HAP-1 (cell line): ENCODE results near the gene ITPK1.

Experiments
- DNase-seq, 2 experiments: peaks; one replicate each; pipeline ENCODE4 v3.0.0-alpha.2; 2016 to 2020; ENCODE audit warnings: low spot score in 2 of 2
- H3K27me3 ChIP-seq: fragments of 250-450 bp; sonication (Bioruptor Pico); 2 replicates; pipeline ENCODE4 v1.5.1; 2020; ENCODE audit warnings: low read depth, mild to moderate bottlenecking, moderate library complexity
- H3K36me3 ChIP-seq: fragments of 250-450 bp; sonication (Bioruptor Pico); replicated peaks from 2 replicates; pipeline ENCODE4 v1.5.1; 2020; ENCODE audit warnings: mild to moderate bottlenecking
- H3K4me1 ChIP-seq: fragments of 250-450 bp; sonication (Bioruptor Pico); 2 replicates; pipeline ENCODE4 v1.5.1; 2020; ENCODE audit warnings: mild to moderate bottlenecking
- H3K4me3 ChIP-seq: fragments of 250-450 bp; sonication (Bioruptor Pico); 2 replicates; pipeline ENCODE4 v1.5.1; 2020; ENCODE audit warnings: mild to moderate bottlenecking, moderate library complexity
- H3K9me3 ChIP-seq: fragments of 250-450 bp; sonication (Bioruptor Pico); 2 replicates; pipeline ENCODE4 v1.5.1; 2020; ENCODE audit warnings: mild to moderate bottlenecking, moderate library complexity
- in situ Hi-C: fragments of 300-500 bp; cut with MboI; formaldehyde crosslinking; loops from 3 replicates; pipeline ENCODE4 v1.14.3; 2020; ENCODE audit warnings: low sequenced_read_pairs, inconsistent platforms, mixed read lengths

Gene ITPK1

GRCh38 chr14:93049867-93050331 is 65.8 kb downstream of the ITPK1 start:
- Histone ChIP-seq H3K4me1 (peaks cover 14% of the 10 kb centered on the region), H3K4me3 (no peak overlapping the region), H3K36me3 (no peaks in the 10 kb centered on the region; the same call in 1 of the 2 replicates), H3K27me3 (no peaks in the 10 kb centered on the region), H3K9me3 (no peaks in the 10 kb centered on the region)
- in situ Hi-C loops = no loop called here
- DNase-seq = no peak

GRCh38 chr14:93049315-93049714 is 66.4 kb downstream of the ITPK1 start:
- in situ Hi-C loops = no loop called here
- H3K4me1 ChIP-seq = peaks cover 14% of the 10 kb centered on the region
- no peaks in the 10 kb centered on the region for H3K27me3 ChIP-seq
- no peak for DNase-seq
- no peaks in the 10 kb centered on the region; the same call in 1 of the 2 replicates for H3K36me3 ChIP-seq
- no peaks in the 10 kb centered on the region for H3K9me3 ChIP-seq
- H3K4me3 ChIP-seq = no peak overlapping the region

DNA sequence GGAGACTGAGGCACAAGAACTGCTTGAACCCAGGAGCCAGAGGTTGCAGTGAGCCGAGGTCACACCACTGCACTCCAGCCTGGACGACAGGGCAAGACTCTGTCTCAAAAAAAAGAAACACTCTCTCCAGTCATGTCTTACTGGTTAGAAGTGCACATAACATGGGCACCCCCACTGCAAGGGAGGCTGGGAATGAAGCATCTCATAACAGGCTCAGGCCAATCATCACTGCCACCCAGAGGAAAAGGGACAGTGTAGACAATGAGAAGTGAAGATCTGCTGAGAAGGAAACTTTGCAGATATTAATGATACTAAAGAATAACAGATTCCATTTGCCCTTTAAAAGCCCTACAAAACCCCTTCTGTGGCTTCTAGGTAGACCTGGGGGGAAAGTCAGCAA is 66.9 kb downstream of the ITPK1 start:
- H3K27me3 ChIP-seq = no peaks in the 10 kb centered on the region
- no peak for DNase-seq
- no peaks in the 10 kb centered on the region for H3K9me3 ChIP-seq
- in situ Hi-C loops = no loop called here
- no peaks in the 10 kb centered on the region; the same call in 1 of the 2 replicates for H3K36me3 ChIP-seq
- H3K4me1 ChIP-seq = peaks cover 17% of the 10 kb centered on the region
- no peak overlapping the region for H3K4me3 ChIP-seq

GRCh38 chr14:93047661-93048060 is 68.1 kb downstream of the ITPK1 start:
- peaks cover 22% of the 10 kb centered on the region for H3K4me1 ChIP-seq
- in situ Hi-C loops = no loop called here
- no peak for DNase-seq
- no peaks in the 10 kb centered on the region for H3K9me3 ChIP-seq
- no peaks in the 10 kb centered on the region; the same call in 1 of the 2 replicates for H3K36me3 ChIP-seq
- H3K27me3 ChIP-seq = no peaks in the 10 kb centered on the region
- no peak overlapping the region for H3K4me3 ChIP-seq

DNA sequence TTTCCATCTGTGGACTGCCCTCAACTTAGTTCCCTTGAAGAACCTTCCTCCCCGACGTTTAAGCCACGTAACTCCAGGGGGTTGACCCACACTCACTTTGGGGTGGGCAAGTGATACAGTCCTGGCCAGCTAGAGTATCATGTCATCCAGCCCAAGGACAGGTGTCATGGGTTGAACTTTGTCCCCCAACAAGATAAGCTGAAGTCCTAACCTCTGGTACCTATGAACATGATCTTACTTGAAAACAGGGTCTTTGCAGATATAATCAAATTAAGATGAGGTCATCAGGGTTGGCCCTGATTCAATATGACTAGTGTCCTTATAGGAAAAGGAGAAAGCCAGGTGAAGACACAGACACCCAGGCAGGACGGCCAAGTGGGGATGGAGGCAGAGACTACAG is 68.6 kb downstream of the ITPK1 start:
- no peak overlapping the region for H3K4me3 ChIP-seq
- DNase-seq = no peak
- H3K27me3 ChIP-seq = no peaks in the 10 kb centered on the region
- no peaks in the 10 kb centered on the region for H3K9me3 ChIP-seq
- no peaks in the 10 kb centered on the region; the same call in 1 of the 2 replicates for H3K36me3 ChIP-seq
- H3K4me1 ChIP-seq = peaks cover 17% of the 10 kb centered on the region
- in situ Hi-C loops = no loop called here

- Histone ChIP-seq H3K4me1 (peaks cover 13% of the 10 kb centered on the region), H3K4me3 (no peak overlapping the region), H3K9me3 (no peaks in the 10 kb centered on the region), H3K27me3 (no peaks in the 10 kb centered on the region), H3K36me3 (no peaks in the 10 kb centered on the region; the same call in 1 of the 2 replicates)
- no peak for DNase-seq
- in situ Hi-C loops = no loop called here
These were observed 69.0 kb downstream of the ITPK1 start for GRCh38 chr14:93046705-93047050.

- in situ Hi-C loops = no loop called here
- Histone ChIP-seq H3K27me3 (no peaks in the 10 kb centered on the region), H3K4me3 (no peak overlapping the region), H3K4me1 (peaks cover 18% of the 10 kb centered on the region), H3K36me3 (no peaks in the 10 kb centered on the region; the same call in 1 of the 2 replicates), H3K9me3 (no peaks in the 10 kb centered on the region)
- no peak for DNase-seq
These were observed 69.6 kb downstream of the ITPK1 start for GRCh38 chr14:93045965-93046704.

GRCh38 chr14:93045211-93045674 is 70.5 kb downstream of the ITPK1 start:
- H3K36me3 ChIP-seq = no peaks in the 10 kb centered on the region; the same call in 1 of the 2 replicates
- H3K4me1 ChIP-seq = peaks cover 27% of the 10 kb centered on the region
- DNase-seq = peak; percentile 50 to 54
- in situ Hi-C loops = no loop called here
- H3K27me3 ChIP-seq = no peaks in the 10 kb centered on the region
- no peak overlapping the region for H3K4me3 ChIP-seq
- no peaks in the 10 kb centered on the region for H3K9me3 ChIP-seq

GRCh38 chr14:93044556-93044955 is 71.2 kb downstream of the ITPK1 start:
- H3K4me3 ChIP-seq = no peak overlapping the region
- peaks cover 27% of the 10 kb centered on the region for H3K4me1 ChIP-seq
- in situ Hi-C loops = no loop called here

DNA sequence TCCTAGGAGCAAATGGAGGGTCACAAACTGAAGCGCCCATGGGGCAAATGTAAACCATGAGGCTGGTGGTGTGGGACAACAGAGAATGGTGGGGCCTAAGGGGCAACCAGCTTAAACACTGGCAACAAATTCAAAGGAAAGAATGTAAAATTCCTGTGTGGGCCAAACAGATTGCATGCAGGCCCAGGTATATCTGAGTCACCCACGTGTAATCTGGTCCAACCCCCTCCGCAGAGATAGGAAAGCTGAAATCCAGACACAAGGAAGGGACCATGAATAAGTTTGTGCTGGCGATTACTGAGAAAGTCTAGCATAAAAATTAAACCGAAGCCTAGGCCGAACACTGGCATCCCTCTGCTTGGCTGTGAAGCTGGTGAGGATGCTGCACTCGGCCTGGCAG is 71.6 kb downstream of the ITPK1 start:
- H3K36me3 ChIP-seq = no peaks in the 10 kb centered on the region; the same call in 1 of the 2 replicates
- in situ Hi-C loops = no loop called here
- H3K9me3 ChIP-seq = no peaks in the 10 kb centered on the region
- no peak overlapping the region for H3K4me3 ChIP-seq
- no peak for DNase-seq
- H3K27me3 ChIP-seq = no peaks in the 10 kb centered on the region
- H3K4me1 ChIP-seq = peaks cover 27% of the 10 kb centered on the region

More at GRCh38 chr14:93044556-93044955, 71.2 kb downstream of the ITPK1 start:
- Histone ChIP-seq H3K36me3 (no peaks in the 10 kb centered on the region; the same call in 1 of the 2 replicates), H3K9me3 (no peaks in the 10 kb centered on the region), H3K27me3 (no peaks in the 10 kb centered on the region)
- no peak for DNase-seq

GRCh38 chr14:93042968-93043940 is 72.5 kb downstream of the ITPK1 start:
- H3K27me3 ChIP-seq = no peaks in the 10 kb centered on the region
- no peaks in the 10 kb centered on the region for H3K9me3 ChIP-seq
- H3K4me3 ChIP-seq = no peak overlapping the region
- peaks cover 27% of the 10 kb centered on the region for H3K4me1 ChIP-seq
- no peaks in the 10 kb centered on the region; the same call in 1 of the 2 replicates for H3K36me3 ChIP-seq
- in situ Hi-C loops = no loop called here
- peak in 1 of 2 experiments; percentile 45 for DNase-seq

DNA sequence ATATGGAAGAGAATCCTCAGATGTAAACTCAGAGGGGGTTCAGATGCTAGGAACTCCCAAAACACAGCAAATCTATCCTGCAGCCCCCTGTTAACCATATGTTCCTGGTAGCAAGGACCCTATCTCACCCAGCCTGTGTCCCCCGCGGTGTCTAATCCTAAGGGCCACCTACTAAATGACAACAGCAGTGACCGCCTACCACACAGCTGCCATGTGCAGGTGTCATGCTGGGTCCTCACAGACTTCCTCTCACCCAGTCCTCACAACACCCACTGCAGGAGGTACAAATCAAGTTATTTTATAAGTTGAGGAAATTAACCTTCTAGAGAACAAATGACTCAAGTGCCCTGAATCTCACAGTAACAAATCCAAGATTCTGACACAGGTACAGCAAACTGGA is 73.9 kb downstream of the ITPK1 start:
- peaks cover 27% of the 10 kb centered on the region for H3K4me1 ChIP-seq
- in situ Hi-C loops = no loop called here

DNA sequence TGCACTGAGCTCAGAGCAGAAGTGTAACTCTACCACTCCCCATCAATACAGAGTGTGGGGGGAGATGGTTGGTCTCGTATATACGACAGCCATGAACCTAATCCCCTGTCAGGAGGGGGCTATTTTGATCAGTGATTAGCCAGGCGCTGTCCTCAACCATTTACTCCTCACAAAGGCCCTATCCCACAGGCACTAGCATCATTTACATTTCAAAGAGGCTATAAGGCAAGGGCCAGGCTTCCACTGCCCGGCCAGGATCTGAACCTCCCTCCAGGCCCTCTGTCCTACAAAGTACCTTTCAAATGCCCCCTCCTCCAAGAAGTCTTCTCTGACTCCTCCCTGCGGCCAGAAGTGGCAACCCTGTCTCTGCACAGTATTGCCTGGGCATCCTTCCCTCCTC is 74.7 kb downstream of the ITPK1 start:
- peak; percentile 72 to 87 for DNase-seq
- Histone ChIP-seq H3K36me3 (no peaks in the 10 kb centered on the region), H3K27me3 (no peaks in the 10 kb centered on the region), H3K4me3 (no peak overlapping the region), H3K9me3 (no peaks in the 10 kb centered on the region), H3K4me1 (peaks cover 27% of the 10 kb centered on the region)
- in situ Hi-C loops = no loop called here

More for the DNA sequence above, 73.9 kb downstream of the ITPK1 start:
- Histone ChIP-seq H3K4me3 (no peak overlapping the region), H3K36me3 (no peaks in the 10 kb centered on the region), H3K9me3 (no peaks in the 10 kb centered on the region), H3K27me3 (no peaks in the 10 kb centered on the region)
- no peak for DNase-seq
